GM19099 (cell line): Measurements from ENCODE around the gene SERPING1.

Experiments
- POLR2A ChIP-seq: IDR thresholded peaks from 3 replicates; pipeline ENCODE4 v1.6.1; 2011; ENCODE audit warnings: low read depth; ENCODE audit not compliant: insufficient read length; ENCODE audit errors: extremely low read depth

SERPING1 gene

GRCh38 chr11:57640068-57640800 is 42.7 kb downstream of the SERPING1 start:
- TF ChIP-seq POLR2A, result no peak

GRCh38 chr11:57641011-57641807 is 43.7 kb downstream of the SERPING1 start:
- no peak for TF ChIP-seq POLR2A

- no peak for TF ChIP-seq POLR2A
These were observed 46.3 kb downstream of the SERPING1 start for GRCh38 chr11:57643802-57644201.

GRCh38 chr11:57644748-57645688 is 47.5 kb downstream of the SERPING1 start:
- no peak for TF ChIP-seq POLR2A

- no peak for TF ChIP-seq POLR2A
These were observed 48.2 kb downstream of the SERPING1 start for GRCh38 chr11:57645689-57646085.

- TF ChIP-seq POLR2A, result no peak
These were observed 48.8 kb downstream of the SERPING1 start for GRCh38 chr11:57646194-57646798.

GRCh38 chr11:57646799-57647303 is 49.4 kb downstream of the SERPING1 start:
- TF ChIP-seq POLR2A, result no peak

GRCh38 chr11:57647372-57647771 is 49.9 kb downstream of the SERPING1 start:
- TF ChIP-seq POLR2A, result no peak

- TF ChIP-seq POLR2A, result no peak
These were observed 50.7 kb downstream of the SERPING1 start for GRCh38 chr11:57647960-57648800.

- no peak for TF ChIP-seq POLR2A
These were observed 51.6 kb downstream of the SERPING1 start for GRCh38 chr11:57648801-57649735.

GRCh38 chr11:57649826-57650738 is 52.6 kb downstream of the SERPING1 start, which contains the start of gene YPEL4:
Gene YPEL4, minus strand, starts transcription at chr11:57649912. Its CDS starts 2,805 bp downstream, at chr11:57647107.
- no peak for TF ChIP-seq POLR2A
